Vagina (tissue), 2 donors: ENCODE results near the gene DLG2. TPM values are rescaled to one million over a fixed set of nuclear protein-coding genes. Genes with fewer than 3 reads are reported as not detected.
"Not testable (repeated sequence)": the region's sequence is repeated elsewhere in the genome, so short reads cannot be mapped to it uniquely, and the experiment has no call there.

Experiments used
- DNase-seq, 2 donors: peaks; one replicate each; pipeline ENCODE4 v3.0.0-alpha.2; 2017; ENCODE audit errors: extremely low spot score in 2 of 2
- H3K27ac ChIP-seq: fragments of 200-600 bp; sonication (generic); one replicate; pipeline ENCODE4 v1.5.1; 2019
- H3K27me3 ChIP-seq: fragments of 200-600 bp; sonication (generic); one replicate; pipeline ENCODE4 v1.5.1; 2019
- H3K36me3 ChIP-seq, 2 donors: fragments of 200-600 bp; sonication (generic); one replicate each; pipeline ENCODE4 v1.5.1; 2017 to 2019
- H3K4me1 ChIP-seq: fragments of 200-600 bp; sonication (generic); one replicate; pipeline ENCODE4 v1.5.1; 2019
- H3K4me3 ChIP-seq, 2 donors: fragments of 200-600 bp; sonication (generic); 1 replicate in 1 of 2; 2 replicates in 1 of 2; pipeline ENCODE4 v1.5.1; 2016 to 2019
- H3K9me3 ChIP-seq: fragments of 200-600 bp; sonication (generic); one replicate; pipeline ENCODE4 v1.5.1; 2019
- POLR2A ChIP-seq, 2 donors: fragments of 450-650 bp; IDR thresholded peaks; one replicate each; pipeline ENCODE4 v1.6.1; 2017; ENCODE audit warnings: antibody characterized with exemption in 2 of 2, mild to moderate bottlenecking in 2 of 2, moderate library complexity in 2 of 2
- POLR2AphosphoS5 ChIP-seq, 2 donors: sonication (generic); formaldehyde crosslinking; IDR thresholded peaks; one replicate each; pipeline ENCODE4 v1.9.0; 2017; ENCODE audit warnings: antibody characterized with exemption in 2 of 2, mild to moderate bottlenecking in 2 of 2, low read depth in 1 of 2; ENCODE audit not compliant: insufficient read depth in 1 of 2
- intact Hi-C: fragments of 100-400 bp; cut with DNase I; formaldehyde crosslinking; loops from one replicate; pipeline ENCODE4 v1.15.1; 2023
- total RNA-seq: library from RNA; depleted of rRNA; stranded (reverse); fragments of >200 nt; gene quantifications from one replicate; pipeline ENCODE4 v1.2.3, GENCODE V29; 2016
- TF ChIP-seq, protein P1 (sequence below), 3 experiments: fragments of 450-650 bp in 2 of 3; fragments of 200-600 bp in 1 of 3; sonication (generic) in 1 of 3; IDR thresholded peaks; one replicate each; pipeline ENCODE4 v1.5.1; 2017 to 2019; ENCODE audit warnings: antibody characterized with exemption in 3 of 3, mild to moderate bottlenecking in 2 of 3, moderate library complexity in 2 of 3

DLG2 gene
- total RNA-seq, 1 donor from 2014 or later = 10.1 TPM

DNA sequence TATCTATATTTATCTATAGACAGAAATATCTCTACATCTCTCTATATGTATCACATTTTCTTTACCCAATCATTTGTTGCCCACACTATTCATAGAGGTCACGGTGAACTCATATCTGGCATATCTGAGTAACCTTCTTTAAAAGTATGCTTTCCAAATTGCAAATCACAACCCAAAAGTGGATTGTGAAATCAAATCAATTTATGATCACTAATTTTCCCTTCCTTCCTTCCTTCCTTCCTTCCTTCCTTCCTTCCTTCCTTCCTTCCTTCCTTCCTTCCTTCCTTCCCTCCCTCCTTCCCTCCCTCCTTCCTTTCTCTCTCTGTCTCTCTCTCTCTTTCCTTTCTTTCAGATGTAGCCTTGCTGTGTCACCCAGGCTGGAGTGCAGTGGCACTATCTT lies 1893.0 kb downstream of the DLG2 start:
- Histone ChIP-seq H3K27ac (no peak overlapping the region), H3K36me3 (no peaks in the 10 kb centered on the region), H3K9me3 (no peaks in the 10 kb centered on the region), H3K27me3 (no peaks in the 10 kb centered on the region), H3K4me3 (no peak overlapping the region), H3K4me1 (no peaks in the 10 kb centered on the region)
- intact Hi-C loops = no loop called here
- TF ChIP-seq, protein P1, sequence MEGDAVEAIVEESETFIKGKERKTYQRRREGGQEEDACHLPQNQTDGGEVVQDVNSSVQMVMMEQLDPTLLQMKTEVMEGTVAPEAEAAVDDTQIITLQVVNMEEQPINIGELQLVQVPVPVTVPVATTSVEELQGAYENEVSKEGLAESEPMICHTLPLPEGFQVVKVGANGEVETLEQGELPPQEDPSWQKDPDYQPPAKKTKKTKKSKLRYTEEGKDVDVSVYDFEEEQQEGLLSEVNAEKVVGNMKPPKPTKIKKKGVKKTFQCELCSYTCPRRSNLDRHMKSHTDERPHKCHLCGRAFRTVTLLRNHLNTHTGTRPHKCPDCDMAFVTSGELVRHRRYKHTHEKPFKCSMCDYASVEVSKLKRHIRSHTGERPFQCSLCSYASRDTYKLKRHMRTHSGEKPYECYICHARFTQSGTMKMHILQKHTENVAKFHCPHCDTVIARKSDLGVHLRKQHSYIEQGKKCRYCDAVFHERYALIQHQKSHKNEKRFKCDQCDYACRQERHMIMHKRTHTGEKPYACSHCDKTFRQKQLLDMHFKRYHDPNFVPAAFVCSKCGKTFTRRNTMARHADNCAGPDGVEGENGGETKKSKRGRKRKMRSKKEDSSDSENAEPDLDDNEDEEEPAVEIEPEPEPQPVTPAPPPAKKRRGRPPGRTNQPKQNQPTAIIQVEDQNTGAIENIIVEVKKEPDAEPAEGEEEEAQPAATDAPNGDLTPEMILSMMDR (IDR thresholded peaks at IDR 0.05) = no peak
- TF ChIP-seq POLR2AphosphoS5 (IDR thresholded peaks at IDR 0.05; ENCODE audit: insufficient read depth in 1 of 2, low read depth in 1 of 2) (no peak), POLR2A (IDR thresholded peaks at IDR 0.05) (no peak)
- DNase-seq = no peak

- H3K9me3 ChIP-seq, H3K27ac ChIP-seq, H3K4me3 ChIP-seq, intact Hi-C loops, H3K4me1 ChIP-seq, DNase-seq, H3K36me3 ChIP-seq, H3K27me3 ChIP-seq: not testable (repeated sequence)
Observed at GRCh38 chr11:83731288-83731687, 1895.9 kb downstream of the DLG2 start.

- Histone ChIP-seq H3K36me3 (no peaks in the 10 kb centered on the region), H3K27ac (no peak overlapping the region), H3K9me3 (no peaks in the 10 kb centered on the region), H3K4me1 (peaks cover 17% of the 10 kb centered on the region), H3K27me3 (no peaks in the 10 kb centered on the region), H3K4me3 (no peak overlapping the region)
- TF ChIP-seq, protein P1 (IDR thresholded peaks at IDR 0.05) = no peak
- TF ChIP-seq POLR2AphosphoS5 (IDR thresholded peaks at IDR 0.05; ENCODE audit: insufficient read depth in 1 of 2, low read depth in 1 of 2) (no peak), POLR2A (IDR thresholded peaks at IDR 0.05) (no peak)
- intact Hi-C loops = no loop called here
- DNase-seq = no peak
Observed at GRCh38 chr11:83728281-83728680, 1898.9 kb downstream of the DLG2 start.

- Histone ChIP-seq H3K27me3 (no peaks in the 10 kb centered on the region), H3K27ac (no peak overlapping the region), H3K9me3 (no peaks in the 10 kb centered on the region), H3K4me3 (no peak overlapping the region), H3K4me1 (peaks cover 21% of the 10 kb centered on the region), H3K36me3 (no peaks in the 10 kb centered on the region)
- DNase-seq = no peak
- intact Hi-C loops = no loop called here
- TF ChIP-seq, protein P1 (IDR thresholded peaks at IDR 0.05) = no peak
- TF ChIP-seq POLR2AphosphoS5 (IDR thresholded peaks at IDR 0.05; ENCODE audit: insufficient read depth in 1 of 2, low read depth in 1 of 2) (no peak), POLR2A (IDR thresholded peaks at IDR 0.05) (no peak)
Observed at GRCh38 chr11:83727251-83727650, 1899.9 kb downstream of the DLG2 start.

DNA sequence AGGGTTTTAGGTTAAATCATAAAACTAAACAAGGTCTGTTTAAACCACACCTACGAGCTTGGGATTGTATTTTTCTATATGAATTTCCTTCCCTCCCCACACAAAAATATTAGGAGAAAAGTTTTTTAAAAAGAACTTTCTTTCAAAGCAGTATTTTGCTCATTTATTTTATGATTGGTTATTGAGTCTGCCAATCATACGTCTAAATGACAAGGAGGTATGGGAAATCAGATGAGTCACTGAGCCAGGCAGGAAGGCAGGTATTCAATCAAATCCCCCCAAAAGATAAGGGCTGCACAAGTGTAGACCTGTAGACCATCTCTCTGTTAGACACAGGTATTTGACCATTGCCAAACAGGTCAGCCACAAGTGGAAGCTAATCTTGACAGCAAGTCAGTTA lies 1900.8 kb downstream of the DLG2 start:
- Histone ChIP-seq H3K9me3 (no peaks in the 10 kb centered on the region), H3K27ac (no peak overlapping the region), H3K4me3 (no peak overlapping the region), H3K36me3 (no peaks in the 10 kb centered on the region), H3K27me3 (no peaks in the 10 kb centered on the region), H3K4me1 (peaks cover 21% of the 10 kb centered on the region)
- TF ChIP-seq, protein P1 (IDR thresholded peaks at IDR 0.05) = no peak
- TF ChIP-seq POLR2AphosphoS5 (IDR thresholded peaks at IDR 0.05; ENCODE audit: insufficient read depth in 1 of 2, low read depth in 1 of 2) (no peak), POLR2A (IDR thresholded peaks at IDR 0.05) (no peak)
- no peak for DNase-seq
- intact Hi-C loops = no loop called here

GRCh38 chr11:83725728-83726127 lies 1901.4 kb downstream of the DLG2 start:
- no peak for TF ChIP-seq POLR2A (IDR thresholded peaks at IDR 0.05)
- TF ChIP-seq, protein P1 (IDR thresholded peaks at IDR 0.05) = no peak
- no peak for TF ChIP-seq POLR2AphosphoS5 (IDR thresholded peaks at IDR 0.05; ENCODE audit: insufficient read depth in 1 of 2, low read depth in 1 of 2)
- Histone ChIP-seq H3K27ac (no peak overlapping the region), H3K4me3 (peak overlapping the region; percentile 32 to 34), H3K4me1 (peaks cover 21% of the 10 kb centered on the region), H3K36me3 (no peaks in the 10 kb centered on the region), H3K27me3 (no peaks in the 10 kb centered on the region), H3K9me3 (no peaks in the 10 kb centered on the region)
- intact Hi-C loops = no loop called here
- no peak for DNase-seq
